HG03066 (cell line): ENCODE results near the gene ANO1.
"Not testable (repeated sequence)": the region's sequence is repeated elsewhere in the genome, so short reads cannot be mapped to it uniquely, and the experiment has no call there.

Experiments
- ATAC-seq: cut with Tn5 transposase; IDR thresholded peaks from one replicate; pipeline ENCODE4 v1.9.1; 2021; ENCODE audit warnings: low read depth; ENCODE audit not compliant: unreplicated experiment

Gene ANO1

GRCh38 chr11:70183483-70184176, 105.5 kb downstream of the ANO1 start:
- no peak for ATAC-seq

- ATAC-seq = no peak
These were observed 106.3 kb downstream of the ANO1 start for GRCh38 chr11:70184396-70184795.

GRCh38 chr11:70185348-70186055, 107.4 kb downstream of the ANO1 start:
- no peak for ATAC-seq

GRCh38 chr11:70186420-70186819, 108.3 kb downstream of the ANO1 start:
- ATAC-seq = no peak

GRCh38 chr11:70186936-70187335, 108.8 kb downstream of the ANO1 start:
- ATAC-seq = no peak

GRCh38 chr11:70187771-70188170, 109.7 kb downstream of the ANO1 start:
- no peak for ATAC-seq

GRCh38 chr11:70189622-70190021, 111.5 kb downstream of the ANO1 start:
- ATAC-seq = no peak

- ATAC-seq = no peak
These were observed 113.5 kb downstream of the ANO1 start for GRCh38 chr11:70191495-70192140.

GRCh38 chr11:70192666-70193410, 114.7 kb downstream of the ANO1 start:
- no peak for ATAC-seq

- no peak for ATAC-seq
These were observed 115.5 kb downstream of the ANO1 start for GRCh38 chr11:70193411-70194292.

- ATAC-seq = no peak
These were observed 117.0 kb downstream of the ANO1 start for GRCh38 chr11:70194792-70195791.

GRCh38 chr11:70200212-70200844, 122.2 kb downstream of the ANO1 start:
- no peak for ATAC-seq

GRCh38 chr11:70201047-70201446, 122.9 kb downstream of the ANO1 start:
- not testable (repeated sequence) for ATAC-seq

GRCh38 chr11:70201882-70202861, 124.1 kb downstream of the ANO1 start:
- no peak for ATAC-seq

GRCh38 chr11:70202920-70203750, 125.0 kb downstream of the ANO1 start, which contains the start of gene FADD:
Gene FADD (plus strand): TSS chr11:70203296. CDS start chr11:70203460, 164 bp downstream.
- ATAC-seq = no peak

- no peak for ATAC-seq
These were observed 125.8 kb downstream of the ANO1 start for GRCh38 chr11:70203751-70204465.
